Activated CD4-positive, alpha-beta T cell treated with anti-CD3 and anti-CD28 coated beads, Interleukin-2, amount 50 U/mL, for 24 hours (primary cell): ENCODE measurements around the gene AKT1S1.

ENCODE experiments used
- DNase-seq, 2 donors: peaks; one replicate each; pipeline ENCODE4 v3.0.0-alpha.2; 2020; ENCODE audit warnings: low read depth in 1 of 2, low spot score in 1 of 2

Gene AKT1S1

GRCh38 chr19:49869484-49870308 lies 7.5 kb downstream of the AKT1S1 start:
- DNase-seq = peak; percentile 68 to 89

GRCh38 chr19:49869009-49869483 lies 8.1 kb downstream of the AKT1S1 start:
- DNase-seq = no peak

- DNase-seq = peak; percentile 74 to 90
Measured at GRCh38 chr19:49866933-49867782, 10.0 kb downstream of the AKT1S1 start, which contains the start of gene PNKP. Gene PNKP (minus strand): TSS chr19:49867576. CDS start chr19:49867204, 372 bp downstream.

GRCh38 chr19:49864890-49865289 lies 12.3 kb downstream of the AKT1S1 start:
- DNase-seq = no peak

- DNase-seq = no peak
Measured at GRCh38 chr19:49863935-49864320, 13.2 kb downstream of the AKT1S1 start.

GRCh38 chr19:49863254-49863934 lies 13.8 kb downstream of the AKT1S1 start:
- no peak for DNase-seq

- no peak for DNase-seq
Measured at GRCh38 chr19:49862391-49863253, 14.5 kb downstream of the AKT1S1 start.

GRCh38 chr19:49861541-49862378 lies 15.4 kb downstream of the AKT1S1 start:
- DNase-seq = no peak

GRCh38 chr19:49861107-49861506 lies 16.0 kb downstream of the AKT1S1 start:
- DNase-seq = no peak

GRCh38 chr19:49860336-49861102 lies 16.6 kb downstream of the AKT1S1 start:
- no peak for DNase-seq

- no peak for DNase-seq
Measured at GRCh38 chr19:49859682-49860335, 17.3 kb downstream of the AKT1S1 start.

GRCh38 chr19:49858088-49858985 lies 18.8 kb downstream of the AKT1S1 start:
- no peak for DNase-seq

- DNase-seq = no peak
Measured at GRCh38 chr19:49857838-49858087, 19.4 kb downstream of the AKT1S1 start.

GRCh38 chr19:49857061-49857837 lies 19.9 kb downstream of the AKT1S1 start:
- no peak for DNase-seq

- no peak for DNase-seq
Measured at GRCh38 chr19:49856574-49857021, 20.6 kb downstream of the AKT1S1 start.

- DNase-seq = no peak
Measured at GRCh38 chr19:49855676-49856573, 21.2 kb downstream of the AKT1S1 start.
